ENCODE data around the gene MAGEB18.

Gene MAGEB18

DNA sequence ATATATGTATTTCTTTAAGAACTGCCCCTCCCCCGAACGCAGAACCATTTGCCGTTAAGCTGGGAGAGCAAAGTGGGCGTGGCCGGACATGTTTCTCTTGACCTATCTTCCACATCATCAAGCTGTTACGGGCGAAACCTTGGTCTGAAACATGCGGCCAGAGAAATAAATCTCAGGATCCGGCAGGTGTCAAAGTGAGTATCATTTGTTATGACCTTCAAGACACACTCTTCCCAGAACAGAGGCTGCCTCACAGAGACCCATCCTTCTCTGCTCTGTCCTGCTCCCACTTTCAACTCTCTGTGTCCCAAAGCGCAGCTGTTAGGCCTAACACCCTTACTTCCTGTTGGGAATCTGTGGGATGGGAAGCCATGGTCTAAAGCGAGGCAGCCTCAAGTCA is at the start of gene MAGEB18:
Gene MAGEB18, plus strand, starts transcription at position 70 of the 400 bp plus-strand sequence. CDS start 643 bp downstream, outside the sequence.
- no peak for DNase-seq

DNA sequence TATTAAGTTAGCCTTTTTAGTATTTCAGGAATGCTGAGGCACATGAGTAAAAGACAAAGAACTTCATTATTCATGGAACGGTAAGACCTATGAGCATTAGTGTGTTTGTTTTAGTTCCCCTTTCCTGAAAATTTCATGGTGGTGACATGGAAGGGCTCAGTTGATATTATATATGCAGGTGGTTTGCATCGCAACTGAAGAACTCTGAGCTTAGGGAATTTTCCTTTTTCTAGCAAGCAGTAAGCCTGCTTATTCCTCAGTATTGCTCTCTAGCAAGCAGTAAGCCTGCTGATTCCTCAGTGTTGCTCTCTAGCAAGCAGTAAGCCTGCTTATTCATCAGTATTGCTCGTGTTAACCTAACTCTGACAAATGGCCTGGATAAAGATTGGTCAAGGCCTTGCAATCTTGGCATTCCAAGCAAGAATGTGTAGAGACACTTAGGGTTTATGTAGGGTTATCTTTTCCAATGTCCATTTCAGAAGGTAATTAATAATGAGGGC is 37.7 kb upstream of the MAGEB18 start:
- DNase-seq: no peak

- no peak for DNase-seq
Observed at GRCh38 chrX:26109142-26109541, 29.0 kb upstream of the MAGEB18 start.

DNA sequence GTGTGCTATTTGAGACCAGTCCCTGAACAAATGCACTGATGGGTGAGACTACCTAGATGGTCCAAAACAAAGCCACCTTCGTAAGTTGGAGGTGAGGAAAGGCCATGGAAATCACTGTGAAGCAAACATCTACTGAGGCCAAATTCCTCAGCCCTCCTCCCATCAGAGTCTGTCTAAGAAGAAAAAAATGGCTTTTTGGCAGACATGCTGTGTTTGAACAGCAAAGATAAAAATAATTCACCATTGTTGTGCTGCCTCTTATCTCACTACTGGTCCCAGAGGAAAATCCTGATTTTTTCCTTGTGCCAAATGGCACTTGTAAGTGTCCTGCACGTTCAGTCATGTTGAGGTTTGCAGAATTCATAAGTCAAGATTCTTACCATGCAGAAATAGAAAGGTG is 7.9 kb downstream of the MAGEB18 start:
- no peak for DNase-seq

DNA sequence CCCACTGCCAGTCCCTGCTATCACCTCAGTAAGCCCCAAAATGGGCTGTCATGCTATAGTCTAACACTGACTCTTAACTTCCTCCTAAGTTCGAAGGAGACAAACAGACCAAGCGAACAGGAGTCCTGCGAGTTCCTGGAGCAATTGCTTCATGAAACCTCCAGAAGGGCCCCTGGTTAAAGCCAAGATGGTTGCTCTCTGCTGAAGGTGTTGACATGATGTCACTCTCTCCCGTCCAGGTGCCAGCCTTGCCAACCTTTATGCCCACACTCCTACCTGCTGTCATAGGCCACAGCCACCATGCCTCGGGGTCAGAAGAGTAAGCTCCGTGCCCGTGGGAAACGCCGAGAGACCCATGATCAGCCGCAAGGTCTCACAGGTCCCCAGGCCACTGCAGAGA is 22.2 kb downstream of the MAGEB18 start, which contains the start of gene MAGEB6B:
Gene MAGEB6B, plus strand, starts transcription at position 301 of the 400 bp plus-strand sequence. Its CDS starts 0 bp downstream, at position 301.
- DNase-seq: no peak
